ENCODE results near the gene SPESP1.
"Not testable (repeated sequence)": the region's sequence is repeated elsewhere in the genome, so short reads cannot be mapped to it uniquely, and the experiment has no call there.

The SPESP1 gene

DNA sequence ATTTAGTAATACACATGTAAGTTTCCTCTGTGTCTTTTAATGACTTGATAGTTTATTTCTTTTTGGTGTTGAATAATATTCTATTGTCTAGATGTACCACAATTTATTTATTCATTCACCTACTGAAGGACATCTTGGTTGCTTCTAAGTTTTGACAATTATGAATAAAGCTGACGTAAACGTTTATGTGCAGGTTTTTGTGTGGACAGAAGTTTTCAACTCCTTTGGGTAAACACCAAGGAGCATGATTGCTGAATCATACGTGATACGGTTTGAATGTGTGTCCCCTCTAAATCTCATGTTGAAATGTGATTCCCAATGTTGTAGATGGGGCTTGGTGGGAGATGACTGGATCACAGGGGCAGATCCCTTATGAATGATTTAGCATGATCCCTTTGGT lies 21.5 kb downstream of the SPESP1 start:
- DNase-seq (ENCODE audit: insufficient read length, low spot score) = no peak
- TF ChIP-seq TAF1 (IDR thresholded peaks at IDR 0.05; ENCODE audit: low read depth, low read length) (no peak), POLR2A (IDR thresholded peaks at IDR 0.05; ENCODE audit: low read depth, low read length) (no peak), POU2F2 (IDR thresholded peaks at IDR 0.05; ENCODE audit: low read depth, low read length) (no peak), PAX5 (IDR thresholded peaks at IDR 0.05; ENCODE audit: insufficient read depth, low read length, severe bottlenecking) (no peak), SPI1 (IDR thresholded peaks at IDR 0.05; ENCODE audit: low read depth, low read length) (no peak), POLR2AphosphoS5 (IDR thresholded peaks at IDR 0.05; ENCODE audit: low read depth, low read length) (no peak)
- no peak for FAIRE-seq

DNA sequence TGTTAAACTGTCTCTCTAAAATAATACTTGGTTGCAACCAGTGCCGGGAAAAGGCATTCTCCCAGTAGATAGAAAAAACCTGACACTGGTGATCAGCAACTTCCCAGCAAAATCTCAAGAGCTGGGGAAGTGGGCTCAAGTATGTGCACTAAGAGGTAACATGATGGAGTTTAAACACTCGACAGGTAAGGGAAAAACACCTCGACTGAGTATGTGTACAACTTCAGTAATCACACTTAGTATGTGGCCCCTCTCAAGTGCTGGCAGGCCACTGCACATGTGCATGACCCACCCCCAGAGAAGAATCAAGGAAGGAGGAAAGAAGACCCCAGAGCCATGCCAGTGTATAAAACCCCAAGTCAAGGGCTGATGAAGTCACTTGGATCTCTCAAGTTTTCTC lies 27.4 kb downstream of the SPESP1 start:
- TF ChIP-seq POLR2A (IDR thresholded peaks at IDR 0.05; ENCODE audit: low read depth, low read length) (no peak), POLR2AphosphoS5 (IDR thresholded peaks at IDR 0.05; ENCODE audit: low read depth, low read length) (no peak), TAF1 (IDR thresholded peaks at IDR 0.05; ENCODE audit: low read depth, low read length) (no peak), PAX5 (IDR thresholded peaks at IDR 0.05; ENCODE audit: insufficient read depth, low read length, severe bottlenecking) (no peak), POU2F2 (IDR thresholded peaks at IDR 0.05; ENCODE audit: low read depth, low read length) (no peak), SPI1 (IDR thresholded peaks at IDR 0.05; ENCODE audit: low read depth, low read length) (no peak)
- no peak for DNase-seq (ENCODE audit: insufficient read length, low spot score)
- no peak for FAIRE-seq

DNA sequence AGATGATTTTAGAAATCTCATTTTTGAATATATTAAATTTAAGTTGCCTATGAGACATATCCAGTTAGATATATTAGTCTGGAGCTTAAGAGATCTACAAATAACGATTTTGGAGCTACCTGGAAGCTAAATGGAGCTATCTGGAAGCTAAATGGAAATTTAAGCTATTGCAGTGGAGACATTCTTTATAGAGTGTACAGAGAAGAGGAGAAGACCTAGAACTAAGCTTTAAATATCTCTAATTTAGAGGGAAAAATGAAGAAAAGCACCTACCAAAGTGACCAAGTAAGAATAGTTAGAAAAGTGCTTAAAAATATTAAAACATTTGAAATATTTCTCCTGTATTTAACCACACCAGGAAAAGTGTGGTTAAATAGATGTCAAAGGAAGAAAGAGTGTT lies 28.3 kb downstream of the SPESP1 start:
- DNase-seq (ENCODE audit: insufficient read length, low spot score) (no peak), FAIRE-seq (no peak)
- TF ChIP-seq SPI1 (IDR thresholded peaks at IDR 0.05; ENCODE audit: low read depth, low read length) (no peak), POLR2AphosphoS5 (IDR thresholded peaks at IDR 0.05; ENCODE audit: low read depth, low read length) (no peak), POLR2A (IDR thresholded peaks at IDR 0.05; ENCODE audit: low read depth, low read length) (no peak), TAF1 (IDR thresholded peaks at IDR 0.05; ENCODE audit: low read depth, low read length) (no peak), POU2F2 (IDR thresholded peaks at IDR 0.05; ENCODE audit: low read depth, low read length) (no peak), PAX5 (IDR thresholded peaks at IDR 0.05; ENCODE audit: insufficient read depth, low read length, severe bottlenecking) (no peak)

DNA sequence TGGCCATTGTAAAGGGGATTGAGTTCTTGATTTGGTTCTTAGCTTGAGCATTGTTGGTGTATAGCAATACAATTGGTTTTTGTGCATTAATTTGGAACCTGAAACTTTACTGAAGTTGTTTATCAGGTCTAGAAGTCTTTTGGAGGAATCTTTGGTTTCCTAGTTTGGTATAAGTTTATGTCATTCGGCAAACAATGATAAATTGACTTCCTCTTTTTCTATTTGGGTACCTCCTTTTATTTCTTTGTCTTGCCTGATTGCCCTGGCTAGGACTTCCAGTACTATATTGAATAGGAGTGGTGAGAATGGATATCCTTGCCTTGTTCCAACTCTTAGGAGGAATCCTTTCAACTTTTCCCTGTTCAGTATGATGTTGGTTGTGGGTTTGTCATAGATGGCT lies 32.1 kb downstream of the SPESP1 start:
- TF ChIP-seq PAX5 (IDR thresholded peaks at IDR 0.05; ENCODE audit: insufficient read depth, low read length, severe bottlenecking) (no peak), SPI1 (IDR thresholded peaks at IDR 0.05; ENCODE audit: low read depth, low read length) (peak; percentile 54)
- no peak for FAIRE-seq
- no peak for DNase-seq (ENCODE audit: insufficient read length, low spot score)

DNA sequence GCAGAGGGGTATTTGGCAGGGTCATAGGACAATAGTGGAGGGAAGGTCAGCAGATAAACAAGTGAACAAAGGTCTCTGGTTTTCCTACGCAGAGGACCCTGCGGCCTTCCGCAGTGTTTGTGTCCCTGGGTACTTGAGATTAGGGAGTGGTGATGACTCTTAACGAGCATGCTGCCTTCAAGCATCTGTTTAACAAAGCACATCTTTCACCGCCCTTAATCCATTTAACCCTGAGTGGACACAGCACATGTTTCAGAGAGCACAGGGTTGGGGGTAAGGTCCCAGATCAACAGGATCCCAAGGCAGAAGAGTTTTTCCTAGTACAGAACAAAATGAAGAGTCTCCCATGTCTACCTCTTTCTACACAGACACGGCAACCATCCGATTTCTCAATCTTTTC lies 33.4 kb downstream of the SPESP1 start:
- DNase-seq (ENCODE audit: insufficient read length, low spot score); FAIRE-seq: not testable (repeated sequence)

DNA sequence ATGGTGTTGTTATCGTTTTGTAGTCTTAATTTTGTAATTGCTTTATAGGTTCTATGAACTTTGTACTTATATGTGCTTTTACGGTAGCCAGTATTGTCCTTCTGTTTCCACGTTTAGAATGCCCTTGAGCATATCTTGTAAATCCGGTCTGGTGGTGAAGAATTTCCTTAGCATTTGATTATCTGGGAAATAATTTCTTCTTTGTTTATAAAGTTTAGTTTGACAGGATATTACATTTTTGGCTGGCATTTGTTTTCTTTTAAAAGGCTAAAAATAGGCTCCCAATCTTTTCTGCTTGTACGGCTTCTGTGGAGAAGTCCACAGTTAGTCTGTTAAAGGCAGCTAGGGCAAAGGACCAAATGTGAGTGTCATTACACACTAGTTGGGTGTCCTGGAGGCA lies 36.7 kb downstream of the SPESP1 start:
- TF ChIP-seq PAX5 (IDR thresholded peaks at IDR 0.05; ENCODE audit: insufficient read depth, low read length, severe bottlenecking) (no peak), POLR2AphosphoS5 (IDR thresholded peaks at IDR 0.05; ENCODE audit: low read depth, low read length) (no peak), TAF1 (IDR thresholded peaks at IDR 0.05; ENCODE audit: low read depth, low read length) (no peak), POLR2A (IDR thresholded peaks at IDR 0.05; ENCODE audit: low read depth, low read length) (no peak), SPI1 (IDR thresholded peaks at IDR 0.05; ENCODE audit: low read depth, low read length) (no peak), POU2F2 (IDR thresholded peaks at IDR 0.05; ENCODE audit: low read depth, low read length) (no peak)
- DNase-seq (ENCODE audit: insufficient read length, low spot score) = no peak
- FAIRE-seq = no peak

DNA sequence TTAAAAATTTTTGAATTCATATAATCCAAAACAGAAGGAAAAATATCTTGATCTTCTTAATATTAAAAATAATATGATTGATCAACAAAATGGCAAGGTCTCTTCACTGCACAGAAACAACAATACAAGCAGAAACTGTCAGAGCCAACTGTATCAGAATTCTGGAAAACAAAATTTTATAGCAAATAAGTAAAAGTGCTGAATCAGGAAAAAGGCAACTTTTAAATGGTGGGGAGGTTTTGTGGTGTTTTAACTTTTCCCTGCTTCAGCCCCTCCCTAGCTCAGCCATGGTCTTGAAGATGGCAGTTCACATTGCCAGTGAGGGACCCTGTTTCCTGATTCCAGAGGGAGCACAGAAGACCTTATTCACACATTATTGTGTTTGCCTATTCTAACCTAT lies 37.6 kb downstream of the SPESP1 start:
- FAIRE-seq (no peak), DNase-seq (ENCODE audit: insufficient read length, low spot score) (no peak)
- TF ChIP-seq PAX5 (IDR thresholded peaks at IDR 0.05; ENCODE audit: insufficient read depth, low read length, severe bottlenecking) (no peak), POU2F2 (IDR thresholded peaks at IDR 0.05; ENCODE audit: low read depth, low read length) (no peak), POLR2AphosphoS5 (IDR thresholded peaks at IDR 0.05; ENCODE audit: low read depth, low read length) (no peak), POLR2A (IDR thresholded peaks at IDR 0.05; ENCODE audit: low read depth, low read length) (no peak), TAF1 (IDR thresholded peaks at IDR 0.05; ENCODE audit: low read depth, low read length) (no peak), SPI1 (IDR thresholded peaks at IDR 0.05; ENCODE audit: low read depth, low read length) (no peak)

DNA sequence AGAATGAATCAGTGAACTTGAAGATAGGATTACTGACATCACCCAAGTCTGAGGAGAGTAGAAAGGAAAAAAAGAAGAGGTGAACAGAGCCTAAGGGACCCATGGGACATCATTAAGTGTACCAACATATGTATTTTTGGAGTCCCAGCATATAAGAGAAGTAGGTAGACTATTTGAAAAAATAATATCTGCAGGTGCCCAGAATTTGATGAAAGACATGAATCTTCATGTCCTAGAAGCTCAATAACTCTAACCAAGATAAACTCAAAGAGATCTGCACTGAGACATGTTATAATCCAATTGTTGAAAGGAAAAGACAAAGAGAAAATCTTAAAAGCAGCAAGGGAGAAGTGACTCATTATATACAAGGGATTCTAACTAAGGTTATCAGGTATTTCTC lies 39.0 kb downstream of the SPESP1 start:
- DNase-seq (ENCODE audit: insufficient read length, low spot score) (no peak), FAIRE-seq (no peak)

DNA sequence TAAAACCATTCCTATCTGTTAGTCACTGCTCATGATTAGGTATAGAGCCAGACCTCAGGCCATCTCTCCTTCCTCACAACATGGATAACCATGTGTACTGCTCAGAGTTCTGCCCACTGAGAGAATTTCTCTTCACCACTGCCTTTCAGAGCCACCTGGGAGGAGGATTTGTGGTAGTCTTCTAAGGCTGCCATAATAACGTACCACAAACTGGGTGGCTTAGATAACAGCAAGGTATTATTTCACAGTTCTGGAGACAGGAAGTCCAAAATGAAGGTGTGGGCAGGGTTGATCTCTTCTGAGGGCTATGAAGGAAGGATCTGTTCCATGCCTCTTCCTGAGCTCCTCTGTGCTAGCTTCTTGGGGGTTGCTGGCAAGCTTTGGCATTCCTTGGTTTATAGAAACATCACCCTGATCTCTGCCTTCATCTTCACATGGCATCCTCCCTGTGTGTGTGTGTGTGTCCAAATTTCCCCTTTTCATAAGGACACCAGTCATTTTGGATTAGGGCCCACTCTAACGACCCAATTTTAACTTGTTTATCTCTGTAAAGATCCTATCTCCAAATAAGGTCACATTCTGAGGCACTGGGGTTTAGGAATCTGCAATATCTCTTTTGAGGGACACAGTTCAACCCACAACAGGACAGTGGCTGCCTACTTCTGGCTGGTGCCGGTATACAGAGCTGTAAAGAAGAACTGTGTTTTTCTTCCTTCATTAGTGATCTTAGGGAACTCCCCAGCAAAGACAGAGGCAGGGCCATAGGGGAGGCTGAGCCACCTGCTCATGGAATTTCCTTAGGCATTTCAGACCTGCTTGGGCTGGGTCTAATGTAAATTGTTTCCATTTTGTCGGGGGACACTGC lies 42.1 kb downstream of the SPESP1 start:
- TF ChIP-seq TAF1 (IDR thresholded peaks at IDR 0.05; ENCODE audit: low read depth, low read length) (no peak), POLR2AphosphoS5 (IDR thresholded peaks at IDR 0.05; ENCODE audit: low read depth, low read length) (no peak), POU2F2 (IDR thresholded peaks at IDR 0.05; ENCODE audit: low read depth, low read length) (no peak), SPI1 (IDR thresholded peaks at IDR 0.05; ENCODE audit: low read depth, low read length) (no peak), PAX5 (IDR thresholded peaks at IDR 0.05; ENCODE audit: insufficient read depth, low read length, severe bottlenecking) (no peak), POLR2A (IDR thresholded peaks at IDR 0.05; ENCODE audit: low read depth, low read length) (no peak)
- DNase-seq (ENCODE audit: insufficient read length, low spot score) (no peak), FAIRE-seq (no peak)

More for the DNA sequence above, 39.0 kb downstream of the SPESP1 start:
- TF ChIP-seq POLR2A (IDR thresholded peaks at IDR 0.05; ENCODE audit: low read depth, low read length) = no peak
- TF ChIP-seq PAX5 (IDR thresholded peaks at IDR 0.05; ENCODE audit: insufficient read depth, low read length, severe bottlenecking) = no peak
- TF ChIP-seq POU2F2 (IDR thresholded peaks at IDR 0.05; ENCODE audit: low read depth, low read length) = no peak
- TF ChIP-seq SPI1 (IDR thresholded peaks at IDR 0.05; ENCODE audit: low read depth, low read length) = no peak
- TF ChIP-seq POLR2AphosphoS5 (IDR thresholded peaks at IDR 0.05; ENCODE audit: low read depth, low read length) = no peak
- TF ChIP-seq TAF1 (IDR thresholded peaks at IDR 0.05; ENCODE audit: low read depth, low read length) = no peak

DNA sequence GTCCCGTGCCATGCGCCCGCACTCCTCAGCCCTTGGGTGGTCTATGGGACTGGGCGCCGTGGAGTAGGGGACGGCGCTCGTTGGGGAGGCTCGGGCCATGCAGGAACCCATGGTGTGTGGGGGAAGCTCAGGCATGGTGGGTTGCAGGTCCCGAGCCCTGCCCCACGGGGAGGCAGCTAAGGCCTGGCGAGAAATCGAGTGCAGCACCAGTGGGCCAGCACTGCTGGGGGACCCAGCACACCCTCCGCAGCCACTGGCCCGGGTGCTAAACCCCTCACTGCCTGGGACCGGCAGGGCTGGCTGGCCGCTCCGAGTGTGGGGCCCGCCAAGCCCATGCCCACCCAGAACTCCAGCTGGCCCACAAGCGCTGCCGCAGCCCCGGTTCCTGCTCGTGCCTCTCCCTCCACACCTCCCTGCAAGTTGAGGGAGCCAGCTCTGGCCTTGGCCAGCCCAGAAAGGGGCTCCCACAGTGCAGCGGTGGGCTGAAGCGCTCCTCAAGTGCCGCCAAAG lies 45.4 kb downstream of the SPESP1 start:
- FAIRE-seq; DNase-seq (ENCODE audit: insufficient read length, low spot score): not testable (repeated sequence)

DNA sequence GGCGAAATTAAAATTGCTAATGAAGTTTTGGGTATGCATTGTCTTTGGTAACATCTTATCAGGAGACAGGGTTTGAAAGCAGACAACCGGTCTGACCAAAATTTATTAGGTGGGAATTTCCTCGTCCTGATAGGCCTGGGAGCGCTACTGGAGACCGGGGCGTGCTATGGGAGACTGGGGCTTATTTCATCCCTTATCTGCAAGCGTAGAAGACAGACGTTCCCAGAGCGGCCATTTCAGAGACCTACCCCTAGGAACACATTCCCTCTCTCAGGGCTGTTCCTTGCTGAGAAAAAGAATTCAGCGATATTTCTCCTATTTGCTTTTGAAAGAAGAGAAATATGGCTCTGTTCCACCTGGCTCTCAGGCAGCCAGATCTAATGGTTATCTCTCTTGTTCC lies 47.1 kb downstream of the SPESP1 start:
- DNase-seq (ENCODE audit: insufficient read length, low spot score); FAIRE-seq: not testable (repeated sequence)
